Embryonic facial prominence (tissue), 1 donor: ENCODE measurements around the gene SLC2A1.

Experiments used
- DNase-seq: peaks from one replicate; pipeline ENCODE4 v3.0.0-alpha.2; 2016; ENCODE audit errors: extremely low spot score

Gene SLC2A1

DNA sequence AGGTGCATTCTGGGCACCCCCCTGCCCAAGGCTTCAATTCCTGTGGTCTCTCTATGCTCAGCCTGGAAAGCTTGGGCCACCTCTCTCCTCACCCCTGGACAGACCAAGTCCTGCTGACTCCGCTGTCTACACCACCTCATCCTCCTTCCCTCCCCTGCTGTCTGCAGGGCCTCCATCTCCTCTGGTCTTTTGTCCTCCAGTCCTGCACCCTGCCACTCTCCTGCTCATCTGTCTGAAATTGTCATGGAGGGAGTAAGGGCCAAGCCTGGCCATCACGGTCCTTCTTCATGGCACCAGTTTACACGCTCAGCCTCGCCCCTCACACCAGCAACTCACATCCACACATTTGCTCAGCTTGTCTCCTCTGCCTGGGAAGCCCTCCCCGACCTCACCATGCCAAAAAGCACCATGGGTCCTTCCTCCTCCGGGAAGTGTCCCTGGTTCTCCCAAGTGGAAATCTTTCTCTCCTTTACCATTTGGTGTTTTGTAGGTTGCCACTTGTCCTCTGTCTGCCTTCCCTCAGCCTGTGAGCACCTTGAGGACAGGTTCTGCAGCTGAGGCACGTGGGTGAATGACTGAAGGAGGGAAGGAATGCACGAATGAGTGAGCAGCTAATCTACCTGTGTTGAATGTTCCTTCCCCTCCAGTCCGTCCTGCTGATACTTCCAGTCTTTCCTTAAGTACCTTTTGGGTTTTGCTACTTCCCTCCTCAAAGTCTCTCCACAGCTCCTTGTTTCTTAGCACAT lies 2.1 kb upstream of the SLC2A1 start:
- no peak for DNase-seq

DNA sequence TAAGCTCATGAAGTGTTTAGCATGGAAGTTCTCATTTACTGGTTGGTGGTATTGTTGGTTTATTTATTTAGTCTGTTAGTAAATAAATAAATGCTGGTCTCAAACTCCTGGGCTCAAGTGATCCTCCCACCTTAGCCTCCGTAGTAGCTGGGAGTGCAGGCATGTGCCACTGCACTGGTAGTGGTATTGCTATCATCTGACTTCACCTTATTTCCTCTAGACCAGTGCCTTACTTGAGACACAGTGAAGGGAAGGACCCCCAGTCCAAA lies 1.4 kb upstream of the SLC2A1 start:
- no peak for DNase-seq

DNA sequence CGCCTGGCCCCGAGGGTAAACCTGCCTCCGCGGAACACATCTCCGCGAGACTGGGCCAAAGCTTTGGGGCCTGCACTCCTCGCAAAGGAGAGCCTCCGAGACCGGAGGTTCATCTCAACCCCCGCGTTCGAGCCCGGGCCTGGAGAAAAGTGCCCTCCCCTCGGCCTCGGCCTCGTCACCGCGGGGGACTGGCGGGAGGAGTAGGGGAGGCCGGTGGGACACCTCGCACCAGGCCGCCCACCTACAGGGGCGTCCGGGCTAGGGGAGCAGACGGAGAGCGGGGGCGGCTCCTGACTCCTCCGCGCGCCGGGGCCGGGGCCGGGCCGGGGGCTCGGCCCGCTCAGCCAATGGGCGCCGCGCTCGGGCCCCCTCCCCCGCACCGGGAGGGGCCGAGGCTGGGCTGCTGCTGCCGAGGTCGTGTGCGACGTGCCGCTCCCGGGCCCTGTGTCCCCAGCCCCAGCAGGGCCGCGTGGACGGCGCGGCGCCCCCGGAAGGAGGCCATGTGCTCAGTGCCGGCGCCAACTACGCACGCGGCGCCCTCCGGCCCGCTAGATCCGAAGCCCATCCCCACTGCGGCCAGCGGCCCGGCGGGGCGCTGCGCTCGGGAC lies 684 bp downstream of the SLC2A1 start:
- DNase-seq, result peak; percentile 40

DNA sequence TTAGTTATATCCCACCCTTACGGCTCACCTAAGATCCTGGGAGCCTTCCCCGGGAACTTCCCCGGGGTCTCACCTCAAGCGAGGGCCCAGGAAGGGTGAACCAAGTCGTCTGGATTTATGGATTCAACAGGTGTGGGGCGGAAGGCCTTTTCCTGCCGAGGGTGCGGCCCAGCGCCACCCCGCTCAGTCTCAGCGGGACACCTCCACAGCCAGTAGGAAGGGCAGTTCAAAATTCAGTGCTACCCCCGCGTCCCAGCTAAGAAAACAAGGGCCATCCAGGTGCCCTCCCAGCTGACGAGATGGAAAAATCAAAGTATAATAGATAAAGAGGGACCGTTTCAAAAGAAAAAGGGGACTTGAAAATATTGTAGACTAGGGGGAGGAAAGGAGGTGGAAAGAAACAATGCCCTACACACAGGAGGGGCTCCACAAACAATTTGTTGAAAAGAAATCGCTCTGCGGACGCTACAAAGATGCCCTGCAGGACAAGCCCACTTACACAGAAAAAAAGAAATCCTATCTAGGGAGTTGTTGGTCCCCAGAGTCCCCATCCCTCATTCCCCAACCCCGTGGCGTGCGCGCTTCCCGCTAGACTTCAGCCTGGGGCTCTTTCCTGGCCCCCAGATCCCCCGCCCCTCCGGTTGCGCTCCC lies 1.3 kb downstream of the SLC2A1 start:
- no peak for DNase-seq

DNA sequence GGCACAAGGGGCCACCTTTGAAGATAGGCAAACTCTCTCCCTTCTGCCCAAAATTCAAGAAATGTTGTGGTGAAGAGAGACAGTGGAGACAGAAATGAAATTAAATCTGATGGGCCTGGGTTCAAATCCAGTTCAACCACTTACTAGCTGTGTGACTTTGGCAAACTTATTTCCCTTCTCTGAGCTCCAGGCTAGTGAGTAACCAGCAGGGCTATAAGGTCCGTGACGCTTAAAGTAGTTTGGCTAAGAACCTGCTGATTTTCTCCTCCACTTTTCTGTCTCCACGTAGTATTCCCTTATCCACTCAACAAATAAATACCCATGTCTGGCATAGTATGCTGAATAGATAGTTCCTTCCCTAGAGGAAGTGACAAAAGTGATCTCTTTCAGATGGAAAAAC lies 1.9 kb downstream of the SLC2A1 start:
- no peak for DNase-seq

DNA sequence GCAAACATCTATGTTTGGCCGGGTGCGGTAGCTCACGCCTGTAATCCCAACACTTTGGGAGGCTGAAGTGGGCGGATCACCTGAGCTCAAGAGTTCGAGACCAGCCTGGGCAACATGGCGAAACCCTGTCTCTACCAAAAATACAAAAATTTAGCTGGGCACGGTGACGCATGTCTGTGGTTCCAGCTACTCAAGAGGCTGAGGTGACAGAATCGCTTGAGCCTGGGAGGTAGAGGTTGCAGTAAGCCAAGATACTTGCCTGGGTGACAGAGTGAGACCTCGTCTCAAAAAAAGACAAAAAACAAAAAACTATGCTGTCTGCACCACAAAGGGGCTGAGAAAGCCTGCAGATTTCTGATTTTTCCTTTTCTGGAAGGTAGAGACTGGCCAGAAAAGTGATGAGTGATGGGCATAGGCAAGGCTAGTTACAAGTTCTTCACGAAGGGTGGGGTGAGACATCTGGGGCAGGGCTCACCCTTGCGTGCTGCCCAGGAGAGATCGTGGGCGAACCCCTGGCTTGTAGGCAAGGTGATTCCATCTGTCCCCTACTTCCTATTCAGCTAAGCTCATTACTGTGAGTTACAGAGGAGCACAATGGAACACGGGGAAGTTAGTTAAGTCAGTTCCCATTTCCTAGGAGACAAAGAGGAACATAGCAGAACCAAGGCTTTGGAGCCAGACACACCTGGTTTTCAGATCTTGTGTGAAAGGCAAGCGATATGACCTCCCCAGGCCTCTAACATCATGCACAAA lies 3.2 kb downstream of the SLC2A1 start:
- DNase-seq, result no peak

DNA sequence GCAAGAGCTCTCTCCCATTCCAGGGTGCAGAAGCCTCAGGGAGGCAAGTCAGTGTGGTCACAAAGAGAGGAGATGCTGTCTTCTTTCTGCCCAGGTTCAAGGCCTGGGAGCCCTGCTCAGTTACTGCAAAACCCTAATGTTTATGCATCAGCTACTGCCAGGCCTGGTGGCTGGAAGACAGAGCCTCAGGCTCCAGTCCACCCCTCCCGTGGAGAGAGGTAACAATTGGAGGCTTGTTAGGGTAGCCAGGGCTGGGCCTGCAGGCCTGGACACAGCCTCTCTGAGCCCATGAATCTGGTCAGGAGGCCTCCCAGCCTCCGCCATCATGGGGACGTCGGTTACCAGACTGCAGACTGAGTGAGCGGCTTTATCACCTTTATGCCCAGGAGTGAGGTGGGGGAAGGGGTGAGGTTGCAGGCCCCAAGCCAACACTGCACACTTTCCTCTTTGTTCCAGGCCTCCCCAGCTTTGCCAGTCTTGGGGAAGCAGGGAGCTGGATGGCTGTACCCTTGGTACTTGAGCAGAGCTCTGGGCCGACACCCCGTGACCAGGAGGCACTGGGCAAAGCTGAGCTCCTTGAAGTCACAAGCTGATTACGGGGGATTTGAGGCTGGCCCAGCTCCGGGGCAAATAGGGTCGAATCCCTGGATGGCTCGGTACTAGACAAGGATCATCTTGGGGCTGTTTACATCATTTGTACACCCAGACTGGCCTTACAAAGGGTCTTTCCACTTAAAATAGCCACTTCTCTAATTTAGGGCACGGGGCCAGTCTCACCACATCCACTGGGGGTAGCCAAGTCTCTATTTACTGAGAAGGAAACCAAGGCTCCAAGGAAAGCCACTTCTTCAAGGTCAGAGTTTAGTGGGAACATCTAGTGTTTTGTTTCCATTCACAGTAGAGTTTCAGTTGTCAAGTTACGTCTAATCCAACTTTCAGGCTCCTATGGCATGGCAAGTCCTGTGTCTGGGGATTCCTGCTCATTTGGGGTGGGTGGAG lies 5.2 kb downstream of the SLC2A1 start:
- no peak for DNase-seq

DNA sequence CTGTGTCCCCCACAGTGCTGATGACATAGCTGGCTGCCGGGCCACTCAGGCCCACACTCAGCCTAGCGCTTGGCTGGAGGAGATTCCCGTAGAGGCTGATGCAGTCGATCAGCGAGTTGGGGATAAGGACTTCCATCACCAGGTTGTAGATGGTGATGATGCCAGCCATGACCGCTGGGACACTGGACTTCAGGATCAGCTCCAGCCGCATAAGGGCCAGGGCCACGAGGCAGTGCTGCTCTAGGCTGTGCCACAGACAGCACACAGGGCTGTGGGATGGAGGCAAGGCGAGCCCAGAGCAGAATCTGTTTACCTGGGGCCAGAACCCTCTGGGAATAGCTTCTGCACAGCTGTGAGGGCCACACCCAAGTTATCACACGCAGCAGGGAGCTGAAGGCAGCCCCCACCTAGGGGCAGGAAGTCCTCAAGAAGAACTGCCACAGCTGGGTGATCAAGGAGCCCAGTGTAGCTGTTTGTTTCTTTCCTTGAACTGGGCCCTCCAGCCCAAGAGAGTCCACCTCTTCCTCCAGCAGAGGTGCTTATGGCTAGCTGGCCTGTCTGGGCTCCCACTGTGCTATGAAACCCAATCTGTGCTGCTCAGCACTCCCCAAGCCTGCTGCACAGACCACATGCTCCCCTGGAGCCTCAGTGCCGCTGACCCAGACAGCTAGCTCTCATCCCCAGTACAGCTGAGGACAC lies 6.2 kb downstream of the SLC2A1 start:
- DNase-seq, result no peak

DNA sequence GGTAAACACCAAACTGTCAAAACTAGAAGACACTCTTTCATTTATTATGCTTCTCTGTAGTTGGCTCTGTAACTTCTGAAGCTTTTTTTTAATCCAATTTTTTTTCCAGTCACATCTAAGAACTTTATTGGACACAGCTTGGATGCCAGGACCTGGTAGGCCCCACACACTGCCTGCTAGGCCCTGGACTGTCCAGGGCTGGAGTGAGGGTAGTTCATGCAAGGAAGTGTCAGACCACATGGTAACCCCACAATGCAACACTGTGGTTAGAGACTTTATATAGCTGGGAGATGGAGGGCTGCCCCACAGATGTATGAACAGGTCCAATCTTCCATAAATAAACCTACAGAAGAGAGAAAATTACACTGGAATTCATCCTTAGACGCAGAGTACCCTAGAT lies 7.1 kb downstream of the SLC2A1 start:
- no peak for DNase-seq

DNA sequence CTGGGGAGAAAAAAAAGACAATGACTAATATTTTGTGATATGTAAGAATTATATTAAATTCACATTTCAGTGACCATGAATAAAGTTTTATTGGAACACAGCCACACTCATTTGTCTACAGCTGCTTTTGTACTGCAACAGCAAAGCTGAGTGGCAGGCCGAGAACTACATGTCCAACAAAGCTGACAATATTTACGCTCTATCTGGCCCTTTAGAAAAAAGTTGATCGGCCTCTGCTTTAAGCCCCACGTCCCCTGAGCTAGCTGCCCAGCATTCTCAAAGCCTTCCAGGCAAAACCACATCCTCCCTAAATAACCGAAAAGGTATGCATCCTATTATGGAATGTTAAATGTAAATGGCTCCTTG lies 8.6 kb downstream of the SLC2A1 start:
- DNase-seq, result no peak

DNA sequence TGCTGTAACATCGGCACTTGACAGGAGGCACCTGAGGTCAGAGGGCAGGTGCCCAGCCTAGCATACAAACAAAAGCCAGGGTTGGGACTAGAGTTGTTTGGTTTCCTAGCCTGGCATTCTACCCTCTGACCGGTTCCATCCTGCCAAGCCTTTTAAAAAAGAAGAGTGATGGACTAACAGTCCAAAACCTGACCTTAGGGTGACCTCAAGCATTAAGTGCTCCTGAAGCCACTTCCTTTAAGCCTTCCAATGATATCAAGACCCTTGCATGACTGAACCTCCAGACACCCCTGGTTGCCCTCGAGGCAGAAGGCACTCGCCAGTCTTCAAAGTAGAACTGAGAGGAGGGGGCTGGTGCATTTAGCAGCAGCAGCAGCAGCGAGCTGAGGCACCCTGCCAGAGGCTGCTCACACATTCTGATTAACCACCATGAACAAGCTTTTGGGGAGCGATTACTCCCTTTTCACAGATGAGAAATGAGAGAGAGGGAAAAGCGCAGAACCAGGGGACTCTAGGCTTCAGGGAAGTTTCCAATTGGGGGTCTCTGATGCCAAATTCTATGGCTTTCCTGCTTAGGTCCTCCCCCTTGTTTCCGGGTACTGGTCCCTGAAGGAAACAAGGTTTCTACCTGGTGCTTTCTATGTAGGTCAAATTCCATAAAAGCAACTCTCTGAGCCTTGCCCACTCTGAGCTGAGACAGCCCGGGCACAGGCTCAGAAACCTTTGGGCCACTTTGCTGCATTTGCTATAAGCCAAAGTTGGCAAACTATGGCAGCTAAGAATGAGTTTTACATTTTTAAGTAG lies 9.2 kb downstream of the SLC2A1 start:
- no peak for DNase-seq

DNA sequence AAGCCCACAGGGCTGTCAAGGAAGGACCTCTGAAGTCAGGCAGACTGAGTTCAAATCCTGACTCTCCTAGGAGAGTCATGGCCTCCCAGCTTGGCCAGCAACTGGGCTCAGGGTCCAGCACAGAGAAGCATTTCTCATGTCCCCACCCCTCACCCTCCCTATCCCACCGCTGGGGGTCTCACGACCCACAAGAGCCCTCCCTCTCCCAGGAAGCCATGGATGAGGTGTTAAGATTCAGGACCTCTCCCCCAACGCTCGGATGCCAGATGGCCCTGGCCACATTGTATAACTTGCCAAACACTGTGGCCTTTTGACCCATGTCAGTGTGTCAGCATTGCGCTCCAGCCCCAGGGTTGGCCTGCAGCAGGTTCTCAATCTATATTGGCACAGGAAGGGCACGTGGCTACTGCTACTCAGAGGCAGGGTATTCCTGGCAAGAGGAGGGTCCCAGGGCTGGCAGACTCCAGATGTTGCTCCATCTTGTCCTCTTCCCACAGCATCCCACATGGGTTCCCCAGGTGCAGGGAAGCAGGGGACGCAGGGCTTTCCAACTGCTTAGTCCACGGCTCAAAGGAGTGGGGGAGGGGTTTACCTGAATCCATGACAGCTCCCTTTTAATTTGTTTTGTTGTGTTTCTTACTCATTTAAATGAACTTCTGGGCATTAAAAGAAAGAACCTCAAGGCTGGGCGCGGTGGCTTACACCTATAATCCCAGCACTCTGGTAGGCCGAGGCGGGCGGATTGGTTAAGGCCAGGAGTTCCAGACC lies 10.5 kb downstream of the SLC2A1 start:
- no peak for DNase-seq

DNA sequence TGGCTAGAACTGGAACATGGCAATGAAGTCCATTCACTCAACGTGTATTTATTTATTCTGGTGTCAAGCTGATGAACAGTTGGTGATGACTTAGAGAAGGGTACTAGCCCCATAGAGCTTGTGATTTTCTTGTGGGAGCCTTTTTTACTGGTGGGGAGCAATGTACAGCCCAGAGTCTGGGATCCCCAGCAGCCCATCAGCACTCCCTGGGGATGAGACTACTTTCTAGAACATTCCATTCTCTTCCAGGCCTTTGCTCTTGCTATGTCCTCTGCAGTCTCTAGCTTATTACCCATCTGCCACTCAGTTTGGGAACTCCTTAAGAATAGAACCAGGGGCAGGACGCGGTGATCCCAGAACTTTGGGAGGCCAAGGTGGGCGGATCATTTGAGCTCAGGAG lies 11.6 kb downstream of the SLC2A1 start:
- no peak for DNase-seq

DNA sequence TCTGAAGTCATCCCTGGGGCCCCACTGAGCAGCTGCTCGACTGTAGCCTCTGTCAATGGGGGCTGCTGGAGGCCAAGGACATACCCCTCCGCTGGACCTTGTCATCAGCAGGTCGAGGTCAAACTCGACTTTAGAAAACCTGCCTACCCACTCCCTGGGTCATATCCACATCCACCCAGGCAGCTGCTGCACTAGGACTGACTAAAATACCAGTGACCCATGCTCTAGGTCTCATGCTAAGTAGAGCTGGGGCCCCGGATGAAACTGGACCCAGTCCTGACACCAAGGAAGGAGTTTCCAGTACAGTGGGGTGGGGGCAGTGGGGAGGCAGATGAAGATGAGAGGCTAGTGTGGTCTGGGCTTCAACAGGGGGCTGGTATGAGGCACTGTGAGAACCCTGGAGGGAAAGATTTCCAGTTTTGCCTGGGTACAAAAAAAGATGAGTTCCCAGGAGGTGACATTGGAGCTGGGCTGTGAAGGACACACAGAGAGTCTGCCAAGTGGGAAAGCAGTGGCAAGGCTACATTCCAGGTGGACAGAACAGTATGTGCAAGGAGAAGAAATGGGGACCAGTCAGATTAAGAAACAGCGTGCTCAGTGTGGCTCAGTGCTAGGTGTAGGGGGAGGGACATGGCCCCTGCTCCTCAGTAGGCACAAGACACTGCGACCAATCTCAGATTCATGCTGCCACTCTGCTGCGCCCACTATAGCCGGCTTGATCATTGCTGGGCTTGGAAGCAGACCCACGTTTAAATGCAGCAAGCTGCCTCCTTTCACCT lies 12.4 kb downstream of the SLC2A1 start:
- DNase-seq, result no peak

DNA sequence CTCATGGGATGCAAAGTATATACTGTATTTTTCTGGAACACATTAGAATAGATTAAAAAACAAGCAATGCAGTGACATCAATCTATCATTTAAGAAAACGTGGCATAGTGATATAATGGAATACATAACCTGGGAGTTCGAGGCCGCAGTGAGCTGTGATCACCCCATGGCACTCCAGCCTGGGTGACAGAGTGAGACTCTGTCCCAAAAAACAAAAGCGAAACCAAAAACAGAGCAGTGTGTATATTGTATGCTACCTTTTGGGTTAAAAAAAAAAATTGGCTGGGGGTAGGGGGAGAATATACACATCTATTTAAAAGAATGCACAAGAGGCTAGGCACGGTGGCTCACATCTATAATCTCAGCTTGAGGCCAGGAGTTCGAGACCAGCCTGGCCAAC lies 13.5 kb downstream of the SLC2A1 start:
- DNase-seq, result no peak

DNA sequence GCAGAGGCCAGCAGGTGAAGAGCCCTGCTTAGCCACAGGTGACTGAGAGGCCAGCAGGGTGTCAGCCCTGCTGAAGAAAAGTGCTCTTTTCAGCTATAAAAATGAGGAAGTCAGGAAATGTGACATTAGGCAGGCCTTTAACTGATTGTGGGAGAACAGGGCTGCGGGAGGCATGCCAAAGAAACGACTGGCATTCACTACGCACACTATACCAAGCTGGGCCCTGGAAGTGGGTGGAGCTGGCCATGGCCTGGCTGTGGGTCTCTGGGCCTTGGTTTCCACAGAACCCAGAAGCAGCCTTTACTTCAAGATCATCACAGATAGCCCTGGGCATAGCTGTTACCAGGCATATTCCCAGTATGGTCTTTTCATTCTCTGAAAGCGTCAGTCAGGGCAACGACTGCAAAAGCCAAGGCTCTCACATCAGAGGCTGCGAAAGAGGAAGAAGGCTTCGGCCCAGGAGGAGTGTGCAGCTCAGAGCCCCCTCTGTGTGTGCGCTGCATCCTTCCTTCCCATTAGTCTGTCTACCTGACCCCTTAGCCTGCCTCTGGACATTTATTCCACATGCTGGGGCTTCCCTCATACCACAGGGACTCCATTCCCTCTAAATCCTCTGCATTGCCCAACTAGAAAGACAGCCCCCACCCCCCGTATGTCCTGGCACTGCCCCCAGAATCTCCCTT lies 14.3 kb downstream of the SLC2A1 start:
- DNase-seq, result no peak

DNA sequence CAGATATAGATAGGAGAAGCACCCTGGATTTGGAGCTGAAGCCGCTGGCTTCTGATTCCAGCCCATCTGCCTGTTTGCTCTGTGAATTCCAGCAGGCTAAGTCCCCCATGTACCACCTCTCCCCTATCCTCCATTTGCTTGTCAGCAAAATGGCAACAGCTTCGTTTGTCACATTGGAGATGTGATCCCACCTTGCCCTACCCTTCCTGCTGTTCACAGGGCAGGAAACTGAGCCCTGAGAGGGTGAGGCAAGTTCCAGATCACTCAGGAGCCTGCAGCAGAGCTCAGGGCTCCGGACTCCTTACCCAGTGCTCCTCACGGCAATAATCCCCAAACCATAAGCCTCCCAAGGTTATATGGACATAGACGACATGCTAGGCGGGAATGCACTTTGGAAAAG lies 14.9 kb downstream of the SLC2A1 start:
- DNase-seq, result no peak

DNA sequence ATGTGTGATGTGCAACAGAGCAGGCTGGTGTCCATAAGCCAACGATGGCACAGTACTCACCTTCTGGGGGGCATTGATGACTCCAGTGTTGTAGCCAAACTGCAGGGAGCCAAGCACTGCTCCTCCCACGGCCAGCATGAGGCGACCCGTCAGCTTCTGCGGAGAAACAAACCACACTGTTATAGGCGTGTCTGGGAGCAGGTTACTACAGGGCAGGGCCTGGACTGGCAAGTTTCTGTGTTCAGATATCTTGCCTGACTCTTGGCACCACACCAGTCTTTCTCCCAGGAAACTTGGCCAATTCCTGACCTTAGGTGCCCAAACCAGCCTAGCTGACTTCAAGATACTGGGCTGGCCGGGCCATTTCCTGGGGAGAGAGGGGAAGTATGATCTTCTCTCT lies 15.5 kb downstream of the SLC2A1 start:
- DNase-seq, result no peak
